Neural crest cell (in vitro differentiated cells): ENCODE measurements around the gene WDR27. TPM values are rescaled to one million over a fixed set of nuclear protein-coding genes. Genes with fewer than 3 reads are reported as not detected.

Experiments used
- DNase-seq: peaks from one replicate; pipeline ENCODE4 v3.0.0; 2021; ENCODE audit warnings: low read depth, mixed read lengths, low spot score
- H3K27ac Mint-ChIP-seq: one replicate; pipeline ENCODE4 v1.8.0; 2021; ENCODE audit warnings: mild to moderate bottlenecking, mixed read lengths; ENCODE audit not compliant: unreplicated experiment
- H3K27me3 Mint-ChIP-seq: 2 replicates; pipeline ENCODE4 v1.8.0; 2021; ENCODE audit warnings: low read depth, mild to moderate bottlenecking, mixed read lengths
- H3K36me3 Mint-ChIP-seq: 2 replicates; pipeline ENCODE4 v1.8.0; 2021; ENCODE audit warnings: low read depth, mild to moderate bottlenecking, mixed read lengths
- H3K4me1 Mint-ChIP-seq: 2 replicates; pipeline ENCODE4 v1.8.0; 2021; ENCODE audit warnings: mixed read lengths
- H3K4me3 Mint-ChIP-seq: one replicate; pipeline ENCODE4 v1.8.0; 2021; ENCODE audit warnings: mild to moderate bottlenecking, mixed read lengths
- H3K9me3 Mint-ChIP-seq: 2 replicates; pipeline ENCODE4 v1.8.0; 2021; ENCODE audit warnings: mixed read lengths
- CTCF ChIP-seq: fragments of 200-600 bp; sonication (generic); conservative IDR thresholded peaks from 2 replicates; pipeline ENCODE4 v1.5.0; 2021; ENCODE audit warnings: antibody characterized with exemption, mild to moderate bottlenecking
- total RNA-seq: library from RNA; stranded (reverse); gene quantifications from 2 replicates; pipeline ENCODE4 v1.2.1, GENCODE V29; 2021

WDR27 gene
- total RNA-seq, 1 donor from 2014 or later, result 103 TPM

GRCh38 chr6:169557887-169558286 is 143.9 kb downstream of the WDR27 start:
- no peak for DNase-seq
- Mint-ChIP-seq H3K27me3 (no peaks in the 10 kb centered on the region), H3K9me3 (no peaks in the 10 kb centered on the region), H3K36me3 (peaks cover 16% of the 10 kb centered on the region), H3K4me3 (no peak overlapping the region), H3K27ac (no peak overlapping the region), H3K4me1 (no peaks in the 10 kb centered on the region)
- TF ChIP-seq CTCF, result no peak

GRCh38 chr6:169556758-169557548 is 144.9 kb downstream of the WDR27 start:
- DNase-seq, result no peak
- no peaks in the 10 kb centered on the region for H3K27me3 Mint-ChIP-seq
- peaks cover 10% of the 10 kb centered on the region for H3K36me3 Mint-ChIP-seq

GRCh38 chr6:169555971-169556617 is 145.7 kb downstream of the WDR27 start:
- Mint-ChIP-seq H3K36me3 (peaks cover 4% of the 10 kb centered on the region), H3K27ac (no peak overlapping the region), H3K9me3 (no peaks in the 10 kb centered on the region), H3K27me3 (no peaks in the 10 kb centered on the region), H3K4me3 (no peak overlapping the region), H3K4me1 (peaks cover 8% of the 10 kb centered on the region)
- no peak for TF ChIP-seq CTCF
- no peak for DNase-seq

More at GRCh38 chr6:169556758-169557548, 144.9 kb downstream of the WDR27 start:
- no peak for TF ChIP-seq CTCF
- H3K4me3 Mint-ChIP-seq, result no peak overlapping the region
- H3K4me1 Mint-ChIP-seq, result peaks cover 7% of the 10 kb centered on the region
- H3K9me3 Mint-ChIP-seq, result no peaks in the 10 kb centered on the region
- H3K27ac Mint-ChIP-seq, result peak overlapping the region; percentile 22

GRCh38 chr6:169545982-169546381 is 155.8 kb downstream of the WDR27 start:
- no peak overlapping the region for H3K4me3 Mint-ChIP-seq
- H3K27ac Mint-ChIP-seq, result no peak overlapping the region
- TF ChIP-seq CTCF, result no peak
- DNase-seq, result no peak
- peaks cover 15% of the 10 kb centered on the region for H3K9me3 Mint-ChIP-seq
- no peaks in the 10 kb centered on the region for H3K4me1 Mint-ChIP-seq
- H3K36me3 Mint-ChIP-seq, result peaks cover 21% of the 10 kb centered on the region
- no peaks in the 10 kb centered on the region for H3K27me3 Mint-ChIP-seq

- H3K4me1 Mint-ChIP-seq, result no peaks in the 10 kb centered on the region
- no peak overlapping the region for H3K27ac Mint-ChIP-seq
- no peak for DNase-seq
- no peak overlapping the region for H3K4me3 Mint-ChIP-seq
- peaks cover 12% of the 10 kb centered on the region for H3K36me3 Mint-ChIP-seq
- no peak for TF ChIP-seq CTCF
- H3K27me3 Mint-ChIP-seq, result no peaks in the 10 kb centered on the region
- peaks cover 8% of the 10 kb centered on the region for H3K9me3 Mint-ChIP-seq
Observed at GRCh38 chr6:169543704-169544103, 158.1 kb downstream of the WDR27 start.
